Activated CD8-positive, alpha-beta memory T cell treated with anti-CD3 and anti-CD28 coated beads, Interleukin-2, amount 50 U/mL, for 4 hours (primary cell): ENCODE data around the gene PGM1.

ENCODE experiments used
- DNase-seq: peaks from one replicate; pipeline ENCODE4 v3.0.0-alpha.2; 2020

The PGM1 gene

GRCh38 chr1:63669151-63669961, 76.1 kb downstream of the PGM1 start:
- DNase-seq, result no peak

DNA sequence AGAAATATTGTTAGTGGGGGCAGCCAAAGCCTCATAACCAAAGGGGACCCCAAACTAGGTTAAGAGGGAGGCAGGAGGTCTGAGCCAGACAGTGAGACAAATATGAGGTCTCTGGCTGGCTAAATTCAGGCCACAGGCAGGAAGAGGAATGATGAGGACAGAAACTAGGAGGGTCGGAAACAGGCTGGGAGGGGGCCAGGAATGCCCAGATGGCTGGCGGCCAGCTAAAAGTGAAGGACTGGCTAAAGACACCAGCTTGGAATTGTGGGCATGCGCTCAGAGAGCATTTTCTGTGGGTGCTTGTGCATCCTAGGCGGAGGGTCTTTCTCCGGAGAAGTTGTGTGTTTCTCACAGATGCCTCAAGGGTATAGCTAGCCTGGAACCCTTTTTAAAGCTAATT, 77.0 kb downstream of the PGM1 start:
- no peak for DNase-seq

DNA sequence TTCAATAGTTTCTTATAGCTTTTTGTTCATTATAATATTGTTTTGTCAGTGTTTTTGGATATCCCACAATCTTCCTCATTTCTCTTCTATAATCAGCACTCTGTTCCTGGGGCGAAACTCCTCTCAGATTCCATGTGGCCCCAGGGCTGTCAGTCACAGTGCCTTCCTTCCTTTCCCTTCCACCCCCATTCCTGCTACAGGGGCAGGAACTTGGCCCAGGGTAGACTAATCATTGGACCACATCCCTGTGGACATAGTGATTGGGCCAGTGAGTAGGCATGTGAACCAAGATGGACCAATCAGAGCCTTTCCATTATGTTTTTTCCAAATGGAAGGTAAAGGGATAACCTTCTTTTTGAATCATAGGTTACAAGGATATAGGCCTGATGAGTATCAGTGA, 78.3 kb downstream of the PGM1 start:
- DNase-seq, result no peak

DNA sequence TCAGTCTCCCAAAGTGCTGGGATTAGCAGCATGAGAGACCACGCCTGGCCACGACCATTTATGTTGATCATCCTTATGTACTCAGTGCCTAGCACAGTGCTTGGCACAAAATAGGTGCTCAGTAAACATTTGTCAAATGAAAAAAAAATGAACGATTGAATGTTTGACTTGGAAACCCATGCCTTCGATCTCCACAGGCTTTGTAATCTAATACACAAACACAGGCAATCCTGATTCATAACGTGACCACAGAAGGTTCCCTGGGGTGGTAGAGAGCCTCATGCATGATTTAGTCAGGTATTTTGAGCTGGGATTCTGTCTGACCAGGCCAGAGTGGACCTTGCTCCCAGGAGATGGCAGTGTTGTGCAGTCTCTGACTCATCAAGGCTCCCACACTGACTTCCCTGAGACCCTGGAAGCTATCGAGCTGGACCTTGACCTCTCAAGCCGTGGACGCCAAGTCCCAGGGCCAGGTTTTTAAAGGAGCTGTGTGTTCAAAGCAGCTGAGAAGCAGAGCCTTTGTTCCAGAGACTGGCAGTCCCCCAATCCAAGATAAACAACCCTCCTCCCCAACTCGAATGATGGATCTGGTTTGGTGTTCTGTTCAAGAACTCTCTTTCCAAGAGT, 81.1 kb downstream of the PGM1 start:
- DNase-seq, result no peak

DNA sequence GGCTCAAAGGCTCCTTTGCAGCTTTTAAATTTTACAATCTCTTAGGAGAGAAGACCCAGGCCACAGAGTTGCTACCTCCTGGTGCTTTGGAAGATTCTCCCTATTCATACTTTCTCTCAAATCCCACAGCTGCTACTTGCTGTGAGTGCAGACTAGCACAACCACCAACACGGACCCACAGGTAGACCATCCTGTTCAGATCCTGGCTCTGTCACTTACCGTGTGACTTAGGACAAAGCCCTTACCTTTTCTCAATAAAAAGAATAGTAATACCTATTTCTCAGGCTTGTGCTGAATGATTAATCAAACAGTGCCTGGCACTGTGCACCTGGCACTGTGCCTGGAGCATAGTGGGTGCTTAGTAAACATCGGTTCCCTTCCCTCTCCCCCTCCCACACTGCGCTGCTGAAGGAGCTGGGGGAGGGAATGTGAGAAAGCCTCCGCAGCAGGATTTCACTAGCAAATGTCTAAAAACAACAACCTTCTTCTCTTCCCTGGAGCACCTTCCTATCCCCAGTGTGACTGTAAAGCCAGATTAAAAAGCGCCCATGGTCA, 81.7 kb downstream of the PGM1 start:
- no peak for DNase-seq

GRCh38 chr1:63675420-63675931, 82.3 kb downstream of the PGM1 start:
- no peak for DNase-seq

GRCh38 chr1:63677497-63677896, 84.3 kb downstream of the PGM1 start:
- DNase-seq, result no peak

- no peak for DNase-seq
Measured at GRCh38 chr1:63678200-63678599, 85.0 kb downstream of the PGM1 start.

DNA sequence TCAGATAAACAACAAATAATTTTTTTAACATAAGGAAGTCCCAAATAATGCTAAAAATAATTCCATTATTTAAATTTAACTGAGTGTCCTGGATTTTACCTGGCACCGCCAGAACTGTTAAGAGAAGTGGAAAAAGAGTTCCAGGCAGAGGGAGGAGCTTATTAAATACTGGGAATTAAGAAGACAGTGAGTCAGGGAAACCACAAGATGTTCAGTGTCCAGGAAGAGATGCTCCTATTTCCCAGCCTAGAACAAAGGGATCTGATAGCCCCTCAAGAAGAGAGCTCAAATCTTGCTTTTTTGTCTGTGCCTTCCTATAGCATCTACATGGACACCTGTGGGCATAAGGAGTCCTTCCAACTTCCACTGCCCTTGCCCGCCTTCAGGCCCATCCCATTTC, 85.9 kb downstream of the PGM1 start:
- DNase-seq, result no peak

- DNase-seq, result no peak
Measured at GRCh38 chr1:63679589-63679988, 86.4 kb downstream of the PGM1 start.

DNA sequence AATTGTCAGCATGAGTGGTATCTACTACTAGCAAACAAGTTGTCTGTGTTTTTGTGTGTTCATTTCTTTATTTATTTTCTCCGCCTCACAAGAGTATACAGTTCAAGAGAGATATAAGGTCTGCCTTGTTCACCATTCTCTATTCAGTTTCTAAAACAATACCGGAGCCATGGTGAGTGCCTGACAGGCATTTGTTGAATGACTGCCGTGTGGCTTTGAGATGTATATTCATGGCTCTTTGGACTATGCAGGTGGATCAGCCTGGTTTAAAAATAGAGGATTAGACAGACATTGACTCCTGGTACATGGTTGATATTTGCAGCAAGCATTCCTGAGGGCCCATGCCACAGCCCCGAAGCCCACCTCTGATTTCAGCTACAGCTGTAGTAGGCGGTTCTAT, 89.7 kb downstream of the PGM1 start:
- DNase-seq, result no peak

GRCh38 chr1:63683759-63684158, 90.5 kb downstream of the PGM1 start:
- no peak for DNase-seq

DNA sequence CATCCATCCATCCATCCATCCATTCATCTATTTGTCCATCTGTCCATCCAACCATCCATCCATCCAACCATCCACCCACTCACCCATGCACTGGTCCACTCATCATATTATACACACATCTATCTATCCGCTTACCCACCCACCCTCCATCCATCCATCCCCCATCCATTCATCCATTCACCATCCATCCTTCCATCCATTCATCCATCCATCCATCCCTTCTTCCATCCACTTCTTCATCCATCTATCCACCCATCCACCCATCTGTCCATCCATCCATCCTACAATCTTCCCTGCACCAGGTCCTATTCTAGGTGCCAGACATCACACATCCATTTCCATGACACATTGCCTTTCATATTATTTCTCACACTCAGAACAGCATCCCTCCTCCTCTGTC, 93.5 kb downstream of the PGM1 start:
- DNase-seq, result no peak

DNA sequence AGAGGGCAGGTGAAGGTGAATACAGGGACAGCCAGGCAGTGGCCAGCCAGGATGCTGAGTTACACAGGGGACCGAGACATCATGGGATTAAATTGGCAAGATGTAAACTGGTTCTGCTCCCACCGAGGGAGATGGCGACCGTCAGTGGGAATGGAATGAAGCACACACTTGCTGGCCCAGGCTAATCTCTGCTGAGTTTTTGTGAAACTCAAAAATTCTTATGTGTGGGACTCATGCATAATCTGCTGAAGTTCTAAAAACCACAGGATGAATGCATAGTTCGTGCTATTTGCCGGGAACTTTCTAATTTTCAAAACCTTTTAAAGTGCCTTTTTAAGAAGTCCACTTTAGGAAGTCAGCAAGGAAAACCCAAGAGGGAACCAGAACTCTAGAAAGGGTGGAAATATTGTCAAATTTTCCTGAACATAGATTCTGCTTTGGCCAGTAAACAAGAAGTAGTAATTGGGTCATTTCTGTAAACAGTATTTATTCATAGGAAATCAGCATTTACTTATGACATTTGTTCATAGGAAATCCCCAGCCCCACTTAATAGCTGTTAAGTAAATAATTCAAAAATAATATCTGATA, 95.2 kb downstream of the PGM1 start:
- DNase-seq, result no peak

GRCh38 chr1:63690966-63691700, 97.9 kb downstream of the PGM1 start:
- no peak for DNase-seq

DNA sequence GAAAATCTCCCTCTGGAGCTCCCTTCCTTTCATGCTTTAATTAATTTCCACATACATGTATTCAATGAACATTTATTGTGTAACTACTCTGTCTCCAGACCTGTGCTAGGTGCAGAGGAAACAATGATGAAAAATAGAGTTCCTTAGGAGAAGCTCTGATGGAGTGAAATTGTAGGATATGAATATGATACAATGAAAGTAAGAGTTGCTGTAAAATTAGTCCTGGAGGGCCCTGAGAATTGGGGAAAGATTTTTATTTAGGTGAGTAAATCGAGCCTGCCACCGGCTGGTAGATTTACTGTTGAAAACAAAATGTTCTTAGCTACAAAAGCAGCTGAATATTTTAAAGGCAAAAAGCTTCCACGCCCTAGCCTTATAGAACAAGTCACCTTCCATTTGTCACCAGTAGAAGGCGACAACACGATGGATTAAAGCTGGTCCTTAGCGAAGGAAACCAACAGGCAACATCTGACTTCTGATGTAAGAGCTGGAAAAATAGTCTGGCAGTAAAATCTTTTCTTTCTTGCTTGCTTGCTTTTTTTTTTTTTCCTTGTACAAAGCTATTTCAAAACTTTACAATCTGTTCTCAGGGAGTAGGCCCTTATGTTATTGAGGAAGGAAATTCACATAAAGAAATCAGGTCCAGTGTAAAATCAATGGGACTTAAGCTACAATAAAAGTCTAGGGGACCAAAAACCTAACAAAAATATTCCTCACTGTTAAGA, 98.7 kb downstream of the PGM1 start:
- DNase-seq, result no peak

- no peak for DNase-seq
Measured at GRCh38 chr1:63693944-63694571, 100.8 kb downstream of the PGM1 start.

- no peak for DNase-seq
Measured at GRCh38 chr1:63698001-63698838, 105.0 kb downstream of the PGM1 start.

GRCh38 chr1:63701187-63701586, 108.0 kb downstream of the PGM1 start:
- DNase-seq, result no peak

- DNase-seq, result no peak
Measured at GRCh38 chr1:63703701-63704107, 110.5 kb downstream of the PGM1 start.

GRCh38 chr1:63704443-63704842, 111.2 kb downstream of the PGM1 start:
- no peak for DNase-seq
